Measurements from ENCODE around the gene ZDHHC14.

GRCh38 chr6:157585274-157586087 lies 204.5 kb downstream of the ZDHHC14 start:
- TF ChIP-seq SP1 (IDR thresholded peaks at IDR 0.05; ENCODE audit: low read depth, low read length): no peak
- TF ChIP-seq POLR2AphosphoS5 (IDR thresholded peaks at IDR 0.05; ENCODE audit: low read depth, low read length): no peak
